Hepatocyte (in vitro differentiated cells): ENCODE data around the gene GPR179.

Experiments used
- CTCF ChIP-seq: fragments of 200-600 bp; sonication (generic); IDR thresholded peaks from 2 replicates; pipeline ENCODE4 v1.5.1; 2016; ENCODE audit warnings: antibody characterized with exemption, mild to moderate bottlenecking; ENCODE audit not compliant: poor library complexity
- EZH2 ChIP-seq: fragments of 200-600 bp; sonication (generic); IDR thresholded peaks from 2 replicates; pipeline ENCODE4 v1.6.1; 2016; ENCODE audit warnings: antibody characterized with exemption, mild to moderate bottlenecking, borderline replicate concordance
- EZH2phosphoT487 ChIP-seq: fragments of 200-600 bp; sonication (generic); IDR thresholded peaks from one replicate; pipeline ENCODE4 v1.6.1; 2018; ENCODE audit warnings: antibody characterized with exemption, mild to moderate bottlenecking, low read depth, moderate library complexity; ENCODE audit not compliant: unreplicated experiment, severe bottlenecking

DNA sequence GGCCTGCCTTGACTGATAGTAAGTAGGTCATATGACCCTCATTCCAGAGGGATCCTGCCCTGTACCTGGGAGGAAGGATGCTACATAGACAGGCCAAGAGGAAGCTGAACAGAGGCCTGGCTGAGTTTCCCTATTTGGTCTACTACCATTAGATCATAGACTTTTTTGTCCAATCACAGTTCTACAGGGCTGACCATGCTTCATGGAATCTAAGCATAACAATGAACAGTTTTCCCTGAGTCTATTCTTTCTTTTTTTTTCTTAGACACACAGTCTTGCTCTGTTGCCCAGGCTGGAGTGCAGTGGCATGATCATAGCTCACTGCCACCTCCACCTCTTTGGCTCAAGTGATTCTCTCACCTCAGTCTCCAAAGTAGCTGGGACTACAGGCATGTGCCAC, 3.9 kb downstream of the GPR179 start:
- TF ChIP-seq CTCF (no peak), EZH2 (no peak), EZH2phosphoT487 (no peak)
